ENCODE results near the gene PIGS.

Gene PIGS

GRCh38 chr17:28507567-28508203, 63.6 kb downstream of the PIGS start:
- Mint-ChIP-seq H3K27ac (no peak overlapping the region), H3K9me3 (no peaks in the 10 kb centered on the region), H3K36me3 (no peaks in the 10 kb centered on the region), H3K4me3 (no peak overlapping the region), H3K4me1 (no peaks in the 10 kb centered on the region), H3K27me3 (peaks cover 28% of the 10 kb centered on the region)
- DNase-seq (ENCODE audit: low spot score in 2 of 2) (no peak), ATAC-seq (ENCODE audit: low read depth) (no peak)

GRCh38 chr17:28506763-28507487, 64.4 kb downstream of the PIGS start:
- no peaks in the 10 kb centered on the region for H3K9me3 Mint-ChIP-seq
- DNase-seq (ENCODE audit: low spot score in 2 of 2) (no peak), ATAC-seq (ENCODE audit: low read depth) (no peak)
- no peak overlapping the region for H3K4me3 Mint-ChIP-seq
- H3K36me3 Mint-ChIP-seq = no peaks in the 10 kb centered on the region
- no peak overlapping the region for H3K27ac Mint-ChIP-seq
- H3K4me1 Mint-ChIP-seq = no peaks in the 10 kb centered on the region
- peaks cover 26% of the 10 kb centered on the region for H3K27me3 Mint-ChIP-seq

GRCh38 chr17:28505986-28506665, 65.2 kb downstream of the PIGS start, which contains the start of gene FOXN1:
FOXN1 (plus strand) TSS chr17:28506348; CDS start chr17:28523970, 17,622 bp downstream.
- peaks cover 4% of the 10 kb centered on the region for H3K4me1 Mint-ChIP-seq
- no peak for DNase-seq (ENCODE audit: low spot score in 2 of 2)
- ATAC-seq (ENCODE audit: low read depth) = no peak
- no peaks in the 10 kb centered on the region for H3K9me3 Mint-ChIP-seq
- no peak within 1 kb of the TSS for H3K27ac Mint-ChIP-seq
- no peak within 1 kb of the TSS for H3K4me3 Mint-ChIP-seq
- H3K27me3 Mint-ChIP-seq = peaks cover 26% of the 10 kb centered on the region
- no peaks in the 10 kb centered on the region for H3K36me3 Mint-ChIP-seq

- H3K4me3 Mint-ChIP-seq = no peak overlapping the region
These were observed 67.9 kb downstream of the PIGS start for GRCh38 chr17:28503420-28503819.

More at GRCh38 chr17:28503420-28503819, 67.9 kb downstream of the PIGS start:
- no peak for DNase-seq (ENCODE audit: low spot score in 2 of 2)
- no peaks in the 10 kb centered on the region for H3K9me3 Mint-ChIP-seq
- no peak for ATAC-seq (ENCODE audit: low read depth)
- H3K27me3 Mint-ChIP-seq = peaks cover 11% of the 10 kb centered on the region
- peaks cover 13% of the 10 kb centered on the region for H3K4me1 Mint-ChIP-seq
- H3K36me3 Mint-ChIP-seq = no peaks in the 10 kb centered on the region
- H3K27ac Mint-ChIP-seq = no peak overlapping the region

Measured in memory B cell (primary cell).